ENCODE data around the gene IL17REL.
A peak's percentile ranks its signal among the peaks of the same experiment; 100 is the strongest.

IL17REL gene

GRCh38 chr22:50045211-50046018 is 32.9 kb upstream of the IL17REL start:
- no peak for ATAC-seq

GRCh38 chr22:50044485-50045118 is 32.0 kb upstream of the IL17REL start:
- peak in 1 of 2 donors; percentile 27 for ATAC-seq

- no peak for ATAC-seq
Measured at GRCh38 chr22:50041361-50042065, 28.9 kb upstream of the IL17REL start.

- ATAC-seq, result no peak
Measured at GRCh38 chr22:50040717-50041116, 28.2 kb upstream of the IL17REL start.

GRCh38 chr22:50039669-50040443 is 27.3 kb upstream of the IL17REL start:
- ATAC-seq, result no peak

GRCh38 chr22:50035976-50036724 is 23.6 kb upstream of the IL17REL start:
- ATAC-seq, result no peak

- no peak for ATAC-seq
Measured at GRCh38 chr22:50035131-50035881, 22.7 kb upstream of the IL17REL start.

GRCh38 chr22:50034126-50035081 is 21.8 kb upstream of the IL17REL start:
- ATAC-seq, result no peak

GRCh38 chr22:50032941-50033601 is 20.5 kb upstream of the IL17REL start:
- no peak for ATAC-seq

GRCh38 chr22:50032109-50032871 is 19.7 kb upstream of the IL17REL start:
- no peak for ATAC-seq

- no peak for ATAC-seq
Measured at GRCh38 chr22:50031189-50032091, 18.9 kb upstream of the IL17REL start.

- ATAC-seq, result peak; percentile 89 to 92
Measured at GRCh38 chr22:50030297-50031188, 18.0 kb upstream of the IL17REL start.

GRCh38 chr22:50027639-50028537 is 15.3 kb upstream of the IL17REL start:
- peak; percentile 53 to 73 for ATAC-seq

- ATAC-seq, result no peak
Measured at GRCh38 chr22:50025993-50026392, 13.4 kb upstream of the IL17REL start.

- ATAC-seq, result no peak
Measured at GRCh38 chr22:50022171-50022819, 9.7 kb upstream of the IL17REL start.

All from activated CD4-positive, CD25-positive, alpha-beta regulatory T cell treated with anti-CD3 and anti-CD28 coated beads, Interleukin-2, amount 50 U/mL, for 24 hours (primary cell).